Loucy (cell line): ENCODE results near the gene UBE3C.
"Not testable (repeated sequence)": the region's sequence is repeated elsewhere in the genome, so short reads cannot be mapped to it uniquely, and the experiment has no call there.

Source experiments
- H2AFZ ChIP-seq: fragments of 200-600 bp; sonication (generic); 2 replicates; pipeline ENCODE4 v1.6.0; 2016; ENCODE audit warnings: antibody characterized with exemption, mild to moderate bottlenecking, low read length, moderate library complexity
- H3F3A ChIP-seq: fragments of 200-600 bp; 2 replicates; pipeline ENCODE4 v1.6.0; 2016; ENCODE audit warnings: antibody characterized with exemption, low read depth, mild to moderate bottlenecking
- H3K27me3 ChIP-seq: fragments of 200-600 bp; sonication (generic); 2 replicates; pipeline ENCODE4 v1.6.1; 2014; ENCODE audit warnings: low read length, mild to moderate bottlenecking; ENCODE audit not compliant: insufficient read depth, poor library complexity, severe bottlenecking
- H3K36me3 ChIP-seq: fragments of 200-600 bp; sonication (generic); 2 replicates; pipeline ENCODE4 v1.6.1; 2016; ENCODE audit warnings: low read length; ENCODE audit not compliant: insufficient read depth
- H3K4me1 ChIP-seq: fragments of 200-600 bp; sonication (generic); 2 replicates; pipeline ENCODE4 v1.5.1; 2014; ENCODE audit warnings: low read length, mild to moderate bottlenecking; ENCODE audit not compliant: insufficient read depth, poor library complexity, severe bottlenecking
- H3K4me2 ChIP-seq: fragments of 200-600 bp; sonication (generic); 2 replicates; pipeline ENCODE4 v1.6.0; 2014; ENCODE audit warnings: antibody characterized with exemption, low read length, low read depth, mild to moderate bottlenecking; ENCODE audit not compliant: poor library complexity, severe bottlenecking
- H3K4me3 ChIP-seq: fragments of 200-600 bp; sonication (generic); 2 replicates; pipeline ENCODE4 v1.5.1; 2014; ENCODE audit warnings: low read length, mild to moderate bottlenecking, mixed read lengths; ENCODE audit not compliant: poor library complexity, severe bottlenecking
- H3K79me2 ChIP-seq: fragments of 200-600 bp; sonication (generic); 2 replicates; pipeline ENCODE4 v1.6.1; 2014; ENCODE audit warnings: low read length; ENCODE audit not compliant: insufficient read depth
- H3K9ac ChIP-seq: fragments of 200-600 bp; sonication (generic); 2 replicates; pipeline ENCODE4 v1.6.0; 2014; ENCODE audit warnings: mild to moderate bottlenecking, low read depth, low read length, moderate library complexity; ENCODE audit not compliant: poor library complexity, severe bottlenecking
- H3K9me2 ChIP-seq: fragments of 200-600 bp; sonication (generic); replicated peaks from 2 replicates; pipeline ENCODE4 v1.6.1; 2016; ENCODE audit warnings: low read depth, low read length, mixed read lengths
- H3K9me3 ChIP-seq: fragments of 200-600 bp; sonication (generic); 2 replicates; pipeline ENCODE4 v1.6.1; 2014; ENCODE audit warnings: mild to moderate bottlenecking, antibody characterized with exemption, low read length, low read depth; ENCODE audit not compliant: insufficient read depth
- H4K20me1 ChIP-seq: fragments of 200-600 bp; sonication (generic); 2 replicates; pipeline ENCODE4 v1.6.0; 2014; ENCODE audit warnings: antibody characterized with exemption, low read length, mild to moderate bottlenecking; ENCODE audit not compliant: insufficient read depth, poor library complexity, severe bottlenecking
- EZH2phosphoT487 ChIP-seq: fragments of 200-600 bp; IDR thresholded peaks from 2 replicates; pipeline ENCODE4 v1.6.1; 2018; ENCODE audit warnings: antibody characterized with exemption, mild to moderate bottlenecking, moderate library complexity, borderline replicate concordance
- TF ChIP-seq, protein P1 (sequence below): fragments of 200-600 bp; sonication (generic); conservative IDR thresholded peaks from 2 replicates; pipeline ENCODE4 v1.5.1; 2014; ENCODE audit warnings: mild to moderate bottlenecking, antibody characterized with exemption, low read length

UBE3C gene

DNA sequence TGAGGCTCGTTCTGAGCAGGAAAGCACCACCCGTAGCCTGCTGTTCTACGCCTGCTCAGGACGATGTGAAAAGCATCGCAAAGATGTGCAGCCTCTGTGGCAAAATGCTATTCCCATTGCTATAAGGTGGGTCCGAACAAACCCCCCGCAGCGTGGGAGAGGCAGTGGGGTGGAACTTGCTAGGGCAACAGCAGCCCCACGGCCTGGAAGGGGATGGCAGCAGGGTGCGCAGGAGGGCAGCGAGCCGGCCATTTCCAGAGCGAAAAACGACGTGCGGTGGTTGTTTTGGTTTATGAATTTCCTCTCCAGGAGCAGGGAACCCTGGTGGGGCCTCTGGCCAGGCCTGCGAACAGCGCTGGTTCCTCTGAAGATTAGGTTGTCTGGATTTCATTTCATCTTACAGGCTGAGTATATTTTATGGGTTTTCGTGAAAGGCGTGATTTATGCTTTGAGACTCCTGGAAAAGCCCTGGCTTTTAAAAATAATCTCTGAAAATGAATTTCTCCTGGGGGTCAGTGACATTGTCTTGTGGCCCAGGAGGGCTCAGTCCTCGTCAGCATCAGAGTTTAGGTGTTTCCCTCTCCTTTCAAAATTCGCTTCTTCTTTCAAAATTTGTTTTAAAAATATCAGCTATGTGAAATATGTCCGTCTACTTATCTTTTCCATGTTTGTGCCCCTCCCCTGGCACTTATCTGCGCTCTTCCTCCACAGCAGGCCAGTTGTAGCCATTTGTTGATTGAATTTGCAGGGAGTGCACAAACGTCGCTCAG lies 42.3 kb upstream of the UBE3C start:
- Histone ChIP-seq H4K20me1 (no peaks in the 10 kb centered on the region), H3K4me1 (no peaks in the 10 kb centered on the region), H3K36me3 (no peaks in the 10 kb centered on the region), H3F3A (no peaks in the 10 kb centered on the region), H3K9ac (no peak overlapping the region), H2AFZ (no peak overlapping the region), H3K4me3 (no peak overlapping the region), H3K79me2 (no peaks in the 10 kb centered on the region), H3K27me3 (no peaks in the 10 kb centered on the region), H3K9me3 (no peaks in the 10 kb centered on the region), H3K4me2 (no peak overlapping the region), H3K9me2 (no peaks in the 10 kb centered on the region)
- TF ChIP-seq EZH2phosphoT487, result no peak
- TF ChIP-seq, protein P1, sequence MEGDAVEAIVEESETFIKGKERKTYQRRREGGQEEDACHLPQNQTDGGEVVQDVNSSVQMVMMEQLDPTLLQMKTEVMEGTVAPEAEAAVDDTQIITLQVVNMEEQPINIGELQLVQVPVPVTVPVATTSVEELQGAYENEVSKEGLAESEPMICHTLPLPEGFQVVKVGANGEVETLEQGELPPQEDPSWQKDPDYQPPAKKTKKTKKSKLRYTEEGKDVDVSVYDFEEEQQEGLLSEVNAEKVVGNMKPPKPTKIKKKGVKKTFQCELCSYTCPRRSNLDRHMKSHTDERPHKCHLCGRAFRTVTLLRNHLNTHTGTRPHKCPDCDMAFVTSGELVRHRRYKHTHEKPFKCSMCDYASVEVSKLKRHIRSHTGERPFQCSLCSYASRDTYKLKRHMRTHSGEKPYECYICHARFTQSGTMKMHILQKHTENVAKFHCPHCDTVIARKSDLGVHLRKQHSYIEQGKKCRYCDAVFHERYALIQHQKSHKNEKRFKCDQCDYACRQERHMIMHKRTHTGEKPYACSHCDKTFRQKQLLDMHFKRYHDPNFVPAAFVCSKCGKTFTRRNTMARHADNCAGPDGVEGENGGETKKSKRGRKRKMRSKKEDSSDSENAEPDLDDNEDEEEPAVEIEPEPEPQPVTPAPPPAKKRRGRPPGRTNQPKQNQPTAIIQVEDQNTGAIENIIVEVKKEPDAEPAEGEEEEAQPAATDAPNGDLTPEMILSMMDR, result no peak

DNA sequence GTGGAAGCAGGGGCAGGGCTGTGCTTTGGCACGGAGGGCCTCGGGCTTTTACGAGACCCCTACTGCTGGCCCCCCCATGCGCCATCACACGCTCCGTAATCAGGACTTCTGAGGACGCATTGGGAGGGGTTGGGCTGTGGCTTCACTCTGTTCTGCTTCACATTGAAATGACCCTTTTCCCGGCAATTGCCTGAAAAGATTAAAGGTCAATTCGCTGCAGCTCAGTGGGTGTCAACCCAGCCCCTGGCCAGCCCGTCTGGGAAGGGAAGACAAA lies 41.7 kb upstream of the UBE3C start:
- no peaks in the 10 kb centered on the region for H3K9me3 ChIP-seq

DNA sequence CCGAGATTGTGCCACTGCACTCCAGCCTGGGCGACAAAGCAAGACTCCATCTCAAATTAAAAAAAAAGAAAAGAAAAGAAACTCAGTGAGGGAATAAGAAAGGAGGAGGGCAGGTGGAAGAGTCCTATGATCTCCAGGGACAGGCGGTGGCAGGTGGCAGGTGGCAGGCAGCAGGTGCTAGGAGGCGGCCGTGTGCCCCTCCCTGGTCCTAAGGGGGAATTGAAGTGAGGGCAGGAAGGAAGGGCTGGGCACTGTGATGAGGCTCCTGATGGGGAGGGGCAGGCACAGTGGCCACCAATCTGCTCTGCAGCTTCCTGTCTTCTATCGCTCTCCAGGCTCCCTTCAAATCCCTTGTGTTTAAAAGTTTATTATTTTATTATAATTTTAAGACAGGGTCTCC lies 41.2 kb upstream of the UBE3C start:
- Histone ChIP-seq H3K36me3 (no peaks in the 10 kb centered on the region), H3K79me2 (no peaks in the 10 kb centered on the region), H3K4me2 (no peak overlapping the region), H3K9ac (no peak overlapping the region), H4K20me1 (no peaks in the 10 kb centered on the region), H3F3A (no peaks in the 10 kb centered on the region), H3K4me1 (no peaks in the 10 kb centered on the region), H3K4me3 (no peak overlapping the region), H2AFZ (no peak overlapping the region; the same call in 1 of the 2 replicates), H3K9me2 (no peaks in the 10 kb centered on the region), H3K27me3 (no peaks in the 10 kb centered on the region), H3K9me3 (no peaks in the 10 kb centered on the region)
- no peak for TF ChIP-seq EZH2phosphoT487
- TF ChIP-seq, protein P1, result no peak

More for the DNA sequence above, 41.7 kb upstream of the UBE3C start:
- H3K4me3 ChIP-seq, result no peak overlapping the region
- no peaks in the 10 kb centered on the region for H3K79me2 ChIP-seq
- H3K27me3 ChIP-seq, result no peaks in the 10 kb centered on the region
- no peak overlapping the region for H3K4me2 ChIP-seq
- TF ChIP-seq, protein P1, result no peak
- no peak for TF ChIP-seq EZH2phosphoT487
- no peaks in the 10 kb centered on the region for H3K36me3 ChIP-seq
- no peaks in the 10 kb centered on the region for H3K9me2 ChIP-seq
- H3K9ac ChIP-seq, result no peak overlapping the region
- no peaks in the 10 kb centered on the region for H4K20me1 ChIP-seq
- H3F3A ChIP-seq, result no peaks in the 10 kb centered on the region
- H2AFZ ChIP-seq, result no peak overlapping the region
- H3K4me1 ChIP-seq, result no peaks in the 10 kb centered on the region

DNA sequence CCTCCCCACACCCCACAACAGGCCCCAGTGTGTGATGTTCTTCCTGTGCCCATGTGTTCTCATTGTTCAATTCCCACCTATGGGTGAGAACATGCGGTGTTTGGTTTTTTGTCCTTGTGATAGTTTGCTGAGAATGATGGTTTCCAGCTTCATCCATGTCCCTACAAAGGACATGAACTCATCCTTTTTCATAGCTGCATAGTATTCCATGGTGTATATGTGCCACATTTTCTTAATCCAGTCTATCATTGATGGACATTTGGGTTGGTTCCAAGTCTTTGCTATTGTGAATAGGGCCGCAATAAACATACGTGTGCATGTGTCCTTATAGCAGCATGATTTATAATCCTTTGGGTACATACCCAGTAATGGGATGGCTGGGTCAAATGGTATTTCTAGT lies 38.7 kb upstream of the UBE3C start:
- H3K4me2 ChIP-seq, H3F3A ChIP-seq, H3K9ac ChIP-seq, H3K4me1 ChIP-seq, H3K9me3 ChIP-seq, H3K36me3 ChIP-seq, H3K27me3 ChIP-seq, H3K79me2 ChIP-seq, H2AFZ ChIP-seq, H4K20me1 ChIP-seq, H3K4me3 ChIP-seq, H3K9me2 ChIP-seq: not testable (repeated sequence)

DNA sequence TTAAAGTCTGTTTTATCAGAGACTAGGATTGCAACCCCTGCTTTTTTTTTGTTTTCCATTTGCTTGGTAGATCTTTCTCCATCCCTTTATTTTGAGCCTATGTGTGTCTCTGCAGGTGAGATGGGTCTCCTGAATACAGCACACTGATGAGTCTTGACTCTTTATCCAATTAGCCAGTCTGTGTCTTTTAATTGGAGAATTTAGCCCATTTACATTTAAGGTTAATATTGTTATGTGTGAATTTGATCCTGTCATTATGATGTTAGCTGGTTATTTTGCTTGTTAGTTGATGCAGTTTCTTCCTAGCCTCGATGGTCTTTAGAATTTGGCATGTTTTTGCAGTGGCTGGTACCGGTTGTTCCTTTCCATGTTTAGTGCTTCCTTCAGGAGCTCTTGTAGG lies 35.1 kb upstream of the UBE3C start:
- not testable (repeated sequence) for H3K4me3 ChIP-seq, H2AFZ ChIP-seq, H3K9ac ChIP-seq, H3K27me3 ChIP-seq, H3K79me2 ChIP-seq, H3K4me2 ChIP-seq, H3K9me3 ChIP-seq, H3K9me2 ChIP-seq, H3F3A ChIP-seq, H3K36me3 ChIP-seq, H3K4me1 ChIP-seq, H4K20me1 ChIP-seq
